HG03135 (cell line): ENCODE data around the gene ZPLD1.

Experiments
- ATAC-seq: cut with Tn5 transposase; IDR thresholded peaks from one replicate; pipeline ENCODE4 v1.9.1; 2021; ENCODE audit warnings: mild to moderate bottlenecking, moderate library complexity; ENCODE audit not compliant: unreplicated experiment

Gene ZPLD1

GRCh38 chr3:102466001-102466400, 31.2 kb downstream of the ZPLD1 start:
- ATAC-seq = no peak

DNA sequence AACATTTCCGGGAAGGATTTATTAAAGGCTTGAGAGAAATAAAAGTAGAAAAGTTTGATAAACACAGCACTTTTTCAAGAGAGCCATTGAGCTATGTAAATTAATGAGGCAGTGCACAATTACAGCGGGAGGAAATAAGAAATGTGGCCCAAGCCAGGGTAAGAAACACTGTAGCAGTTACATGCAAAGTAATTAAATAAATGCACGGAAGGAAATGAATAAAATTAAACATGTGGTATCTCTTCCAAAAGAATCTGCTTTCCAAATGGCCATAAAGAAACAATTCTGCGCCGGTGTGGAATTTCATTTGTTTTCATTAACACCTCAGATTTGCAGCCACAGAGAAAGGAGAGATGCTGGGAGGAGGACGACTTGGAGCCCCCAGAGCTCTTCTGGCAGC, 35.3 kb downstream of the ZPLD1 start:
- ATAC-seq = no peak

DNA sequence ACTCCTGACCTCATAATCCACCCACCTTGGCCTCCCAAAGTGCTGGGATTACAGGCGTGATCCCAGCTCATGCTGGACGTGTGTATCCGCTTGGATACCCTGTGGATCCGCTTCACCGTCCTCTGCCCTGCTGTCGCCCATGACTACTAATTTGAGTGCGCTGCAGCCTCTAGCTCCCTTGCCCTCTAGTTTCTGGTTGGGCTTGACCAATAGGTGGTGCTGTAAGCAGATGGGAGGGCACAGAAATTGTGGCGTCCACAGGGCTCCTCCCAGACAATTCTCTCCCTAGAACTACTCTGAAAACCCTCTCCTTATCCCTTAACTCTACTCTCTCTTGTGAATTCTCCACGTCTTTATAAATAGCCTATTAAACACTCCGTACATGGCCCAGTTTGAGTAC, 36.2 kb downstream of the ZPLD1 start:
- no peak for ATAC-seq

- ATAC-seq = no peak
Measured at GRCh38 chr3:102471491-102471890, 36.7 kb downstream of the ZPLD1 start.

GRCh38 chr3:102473648-102474047, 38.8 kb downstream of the ZPLD1 start:
- no peak for ATAC-seq

- ATAC-seq = no peak
Measured at GRCh38 chr3:102474207-102474606, 39.4 kb downstream of the ZPLD1 start.

DNA sequence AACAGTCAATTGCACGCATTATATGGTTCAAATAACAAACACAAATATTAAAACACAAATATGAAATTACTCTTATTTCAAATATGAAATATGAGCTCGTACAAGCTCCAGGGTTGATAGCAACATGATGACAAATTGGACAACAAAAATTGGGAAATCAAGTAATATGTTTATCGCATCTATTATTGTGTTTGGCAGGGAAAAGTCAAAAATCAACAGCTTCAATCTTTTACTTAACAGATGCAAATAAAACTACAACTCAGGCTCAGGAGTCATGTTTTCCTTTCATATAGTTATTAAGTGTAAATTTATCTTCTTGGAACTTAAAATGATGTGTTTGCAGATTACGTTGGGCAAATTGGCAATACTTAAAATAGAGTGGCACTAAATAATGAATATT, 41.4 kb downstream of the ZPLD1 start:
- no peak for ATAC-seq

DNA sequence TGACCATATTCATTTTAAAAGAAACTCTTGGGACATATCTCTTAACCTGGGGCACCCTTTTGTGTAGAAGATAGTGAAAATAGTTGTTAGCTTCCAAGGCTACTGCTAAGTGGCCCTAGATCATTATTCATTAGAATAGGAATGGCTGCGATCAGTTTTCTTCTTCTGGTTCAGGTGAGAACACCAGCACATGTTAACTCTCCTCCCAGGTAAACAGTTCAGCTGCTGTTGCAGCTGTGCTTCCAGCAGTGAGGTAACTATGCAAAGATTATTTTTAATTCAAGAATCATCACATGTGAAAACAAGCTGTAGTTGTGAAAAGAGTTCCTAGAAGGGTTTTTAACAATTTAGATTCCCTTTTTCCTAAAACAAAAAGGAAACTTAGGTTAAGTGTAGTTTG, 43.3 kb downstream of the ZPLD1 start:
- ATAC-seq = no peak

GRCh38 chr3:102480139-102480538, 45.3 kb downstream of the ZPLD1 start:
- no peak for ATAC-seq

DNA sequence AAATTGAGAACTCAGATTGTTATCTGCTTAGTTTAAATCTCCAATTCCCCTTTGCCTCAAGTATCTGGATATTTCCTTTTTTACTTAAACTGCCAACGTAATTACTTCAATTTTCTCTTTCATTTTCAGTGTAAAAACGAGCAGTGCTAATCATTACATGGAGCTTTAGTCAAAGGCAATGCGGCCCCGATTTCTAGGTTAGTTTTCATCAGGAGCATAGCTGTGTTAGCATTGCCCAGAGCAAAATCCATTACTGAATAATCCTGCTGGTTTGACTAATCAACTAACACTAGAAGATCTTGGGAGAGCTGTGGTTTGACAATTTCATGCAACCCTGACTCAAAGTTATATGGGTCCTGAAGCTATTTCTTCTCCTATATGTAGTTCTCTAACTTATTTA, 46.2 kb downstream of the ZPLD1 start:
- ATAC-seq = no peak

- ATAC-seq = no peak
Measured at GRCh38 chr3:102483556-102483955, 48.7 kb downstream of the ZPLD1 start.

- ATAC-seq = no peak
Measured at GRCh38 chr3:102484363-102484762, 49.5 kb downstream of the ZPLD1 start.

DNA sequence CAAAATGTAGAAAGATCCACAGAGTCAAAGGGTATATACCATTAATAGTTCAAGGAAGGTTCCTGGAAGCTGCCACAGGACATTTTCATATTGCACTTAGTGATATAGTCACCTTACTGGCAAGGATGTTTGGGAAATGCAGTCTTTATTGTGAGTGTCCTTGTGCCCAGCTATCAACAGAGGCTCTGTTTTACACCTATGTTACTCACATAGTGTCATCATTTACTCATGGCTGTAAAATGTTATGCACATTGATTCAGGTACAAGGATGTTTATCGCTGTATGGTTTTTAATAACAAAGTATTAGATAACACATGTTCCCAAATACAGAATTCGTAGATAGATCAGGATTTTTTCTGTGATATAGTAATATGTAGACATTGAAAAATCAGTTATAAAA, 50.9 kb downstream of the ZPLD1 start:
- no peak for ATAC-seq

GRCh38 chr3:102488331-102488730, 53.5 kb downstream of the ZPLD1 start:
- no peak for ATAC-seq

GRCh38 chr3:102492300-102492699, 57.5 kb downstream of the ZPLD1 start:
- no peak for ATAC-seq

GRCh38 chr3:102497571-102497970, 62.8 kb downstream of the ZPLD1 start:
- ATAC-seq = no peak

DNA sequence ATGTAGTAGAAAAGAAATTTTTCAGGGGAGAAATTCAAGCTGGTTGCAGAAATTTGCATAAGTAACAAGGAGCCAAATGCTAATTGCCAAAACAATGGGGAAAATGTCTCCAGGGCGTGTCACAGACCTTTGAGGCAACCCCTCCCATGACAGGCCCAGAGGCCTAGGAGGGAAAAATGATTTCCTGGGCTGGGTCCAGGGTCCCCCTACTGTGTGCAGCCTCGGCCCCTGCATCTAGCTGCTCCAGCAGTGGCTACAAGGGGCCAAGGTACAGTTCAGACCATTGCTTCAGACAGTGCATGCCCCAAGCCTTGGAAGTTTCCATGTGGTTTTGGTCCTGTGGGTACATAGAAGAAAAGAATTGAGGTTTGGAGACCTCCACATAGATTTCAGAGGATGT, 70.7 kb downstream of the ZPLD1 start:
- ATAC-seq = no peak

DNA sequence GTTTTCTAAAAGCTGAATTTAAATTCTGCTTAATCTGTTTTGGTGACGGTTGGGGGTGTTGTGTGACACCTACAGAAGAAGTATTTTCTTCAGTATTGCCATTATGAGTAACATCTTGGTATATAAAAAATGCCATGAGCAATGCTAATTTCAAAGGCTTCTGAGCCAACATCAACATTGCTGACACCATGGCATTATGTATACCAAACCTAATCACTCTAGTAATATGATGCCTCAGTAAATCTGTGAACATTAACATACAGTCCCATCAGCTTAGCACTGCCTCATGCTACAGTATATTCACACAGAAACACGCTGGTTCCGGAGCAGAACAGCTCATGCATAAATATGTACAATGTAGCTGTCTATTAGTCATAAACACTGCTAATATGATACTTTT, 75.8 kb downstream of the ZPLD1 start:
- ATAC-seq = no peak

- no peak for ATAC-seq
Measured at GRCh38 chr3:102511168-102511567, 76.4 kb downstream of the ZPLD1 start.

DNA sequence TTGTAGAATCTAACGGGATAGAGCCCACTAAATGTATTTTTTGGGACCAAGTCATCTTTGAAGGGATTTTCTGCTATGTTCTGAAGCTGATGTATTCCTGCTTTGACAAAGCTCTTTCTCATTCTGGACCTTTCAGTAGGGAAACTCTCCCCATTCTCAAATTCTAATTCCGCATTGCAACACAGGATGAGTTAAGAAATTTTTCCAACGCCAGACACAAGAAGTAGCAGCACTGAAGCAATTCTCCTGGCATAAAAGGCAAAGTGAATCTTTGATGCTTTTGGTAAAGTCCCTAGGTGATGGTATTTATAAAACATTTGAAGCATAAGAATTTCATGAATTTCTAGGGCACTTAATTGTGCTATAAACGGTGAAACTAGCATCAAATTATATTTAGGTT, 76.8 kb downstream of the ZPLD1 start:
- ATAC-seq = no peak

DNA sequence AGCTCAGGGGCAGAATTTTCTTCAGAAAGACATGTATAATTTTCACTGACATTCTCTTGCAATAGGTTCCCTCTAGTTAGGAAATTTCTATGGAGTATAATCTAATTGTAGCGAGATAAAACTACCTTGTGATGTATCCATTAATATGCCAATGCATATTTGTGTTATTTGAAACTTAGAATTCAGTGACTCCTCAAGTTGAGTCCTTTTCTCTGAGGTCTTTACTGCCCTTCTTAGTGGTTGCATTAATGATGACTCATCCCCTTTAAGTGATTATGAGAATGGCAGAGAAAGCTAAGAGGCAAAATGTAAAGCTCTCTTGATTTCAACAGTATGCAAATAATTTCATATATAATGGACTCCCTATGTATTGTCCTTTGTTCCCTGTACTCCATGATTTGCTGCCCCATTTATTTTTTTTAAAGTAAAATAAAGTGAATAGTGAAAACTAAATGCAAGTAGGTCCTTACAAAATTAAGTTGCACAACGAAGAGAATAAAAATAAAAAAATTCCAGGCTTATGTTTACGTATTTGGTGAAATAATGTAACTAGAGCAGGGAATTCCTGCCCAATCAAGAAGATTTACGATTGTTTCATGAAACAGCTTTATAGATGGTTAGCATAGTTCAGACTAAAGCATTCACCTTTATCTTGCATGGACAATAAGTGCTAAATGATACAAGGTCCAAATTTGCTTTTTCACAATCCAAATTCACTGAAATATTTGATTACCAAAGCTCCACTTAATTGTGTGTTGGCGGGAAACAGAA, 78.1 kb downstream of the ZPLD1 start:
- no peak for ATAC-seq

- no peak for ATAC-seq
Measured at GRCh38 chr3:102514241-102514640, 79.4 kb downstream of the ZPLD1 start.

- ATAC-seq = no peak
Measured at GRCh38 chr3:102521246-102521645, 86.4 kb downstream of the ZPLD1 start.
